Common myeloid progenitor, CD34-positive (primary cell): Measurements from ENCODE around the gene MDFIC.

Experiments
- CTCF ChIA-PET: fragments of 350-600 bp; sonication (Branson Sonifier 250); formaldehyde crosslinking; loops from one replicate; lab custom pipeline; 2021; ENCODE audit warnings: antibody characterized with exemption; lab: Charles Lee
- POLR2A ChIA-PET: fragments of 350-600 bp; sonication (Branson Sonifier 250); formaldehyde crosslinking; loops from one replicate; lab custom pipeline; 2021; ENCODE audit warnings: antibody characterized with exemption; lab: Charles Lee
- DNase-seq, 3 donors: peaks; one replicate each; pipeline versions ENCODE4 v3.0.0 to v3.0.0-alpha.2; 2013
- H3K27ac ChIP-seq, 2 experiments: 1 replicate in 1 of 2; 2 replicates in 1 of 2; pipeline ENCODE4 v1.7.0; 2013; ENCODE audit warnings: inconsistent platforms in 2 of 2, low read length in 2 of 2, mild to moderate bottlenecking in 2 of 2, low read depth in 1 of 2, moderate library complexity in 1 of 2; ENCODE audit not compliant: severe bottlenecking in 2 of 2, insufficient read depth in 1 of 2, poor library complexity in 1 of 2
- H3K27me3 ChIP-seq, 5 experiments: replicated peaks in 2 of 5; 1 replicate in 3 of 5; 2 replicates in 2 of 5; pipeline versions ENCODE4 v1.6.1 to v1.7.0; 2013; ENCODE audit warnings: low read length in 4 of 5, mild to moderate bottlenecking in 2 of 5, moderate library complexity in 2 of 5, inconsistent platforms in 1 of 5; ENCODE audit not compliant: insufficient read depth in 5 of 5, control insufficient read depth in 4 of 5
- H3K36me3 ChIP-seq, 4 experiments: 1 replicate in 2 of 4; 2 replicates in 2 of 4; pipeline versions ENCODE4 v1.6.1 to v1.7.0; 2013; ENCODE audit warnings: low read length in 3 of 4, control low read depth in 1 of 4, mild to moderate bottlenecking in 1 of 4; ENCODE audit not compliant: control insufficient read depth in 4 of 4, insufficient read depth in 4 of 4
- H3K4me1 ChIP-seq, 4 experiments: 1 replicate in 3 of 4; 2 replicates in 1 of 4; pipeline versions ENCODE4 v1.6.1 to v1.7.1; 2013; ENCODE audit warnings: low read length in 3 of 4, mild to moderate bottlenecking in 3 of 4, control low read depth in 1 of 4, inconsistent platforms in 1 of 4, moderate library complexity in 1 of 4; ENCODE audit not compliant: control insufficient read depth in 4 of 4, insufficient read depth in 4 of 4; ENCODE audit errors: control extremely low read depth in 1 of 4
- H3K4me3 ChIP-seq, 7 experiments: 1 replicate in 4 of 7; 2 replicates in 3 of 7; pipeline versions ENCODE4 v1.5.1 to v1.7.0; 2013; ENCODE audit warnings: mild to moderate bottlenecking in 7 of 7, low read length in 6 of 7, moderate library complexity in 6 of 7, inconsistent platforms in 2 of 7, low read depth in 2 of 7, control low read depth in 1 of 7; ENCODE audit not compliant: insufficient read depth in 4 of 7, control insufficient read depth in 1 of 7; ENCODE audit errors: extremely low read depth in 1 of 7
- H3K9me3 ChIP-seq, 5 experiments: 1 replicate in 4 of 5; 2 replicates in 1 of 5; pipeline versions ENCODE4 v1.6.1 to v1.7.1; 2013; ENCODE audit warnings: low read length in 4 of 5, mild to moderate bottlenecking in 2 of 5, inconsistent platforms in 1 of 5, low read depth in 1 of 5, moderate library complexity in 1 of 5; ENCODE audit not compliant: control insufficient read depth in 4 of 5, insufficient read depth in 2 of 5; ENCODE audit errors: control extremely low read depth in 1 of 5
- WGBS: methylation state at CpG from one replicate; pipeline ENCODE4 v1.1.5; 2013; ENCODE audit not compliant: insufficient coverage; 5-methylcytosine and 5-hydroxymethylcytosine counted together

MDFIC gene

DNA sequence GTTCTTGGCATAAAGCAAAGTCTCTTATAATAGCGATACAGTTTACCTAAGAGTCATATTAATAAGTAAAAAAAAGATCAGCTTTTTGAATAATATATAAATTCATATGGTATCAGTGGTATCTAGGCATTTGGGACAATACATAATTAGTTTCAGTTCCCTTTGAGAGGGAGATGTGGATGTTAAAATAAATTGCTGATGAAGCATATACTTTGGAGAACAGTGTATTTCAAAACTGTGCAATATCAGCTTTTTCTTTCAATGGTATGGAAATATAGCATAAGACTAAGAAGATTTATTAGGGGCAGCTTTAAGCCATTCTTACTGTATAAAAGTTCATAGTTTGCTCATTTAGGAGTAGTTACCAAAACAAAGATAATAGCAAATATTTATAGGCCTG lies 35.5 kb downstream of the MDFIC start:
- no peak overlapping the region for H3K4me3 ChIP-seq
- ChIA-PET POLR2A (no interaction called here), CTCF (interaction anchor here (1.0 kb wide), 1 partner anchor 38 kb away, joined by 3 read pairs; no protein-coding TSS in a partner anchor)
- no peak for DNase-seq
- no CpG with 5 or more reads among the region's 1 CpG for WGBS
- H3K27ac ChIP-seq, result no peak overlapping the region
- no peaks in the 10 kb centered on the region for H3K9me3 ChIP-seq
- peaks cover 0 to 2% (median 0%) of the 10 kb centered on the region in 5 experiments for H3K27me3 ChIP-seq
- H3K4me1 ChIP-seq, result peaks cover 2 to 4% (median 3%) of the 10 kb centered on the region in 4 experiments
- peaks cover 0 to 11% (median under 1%) of the 10 kb centered on the region in 4 experiments for H3K36me3 ChIP-seq

DNA sequence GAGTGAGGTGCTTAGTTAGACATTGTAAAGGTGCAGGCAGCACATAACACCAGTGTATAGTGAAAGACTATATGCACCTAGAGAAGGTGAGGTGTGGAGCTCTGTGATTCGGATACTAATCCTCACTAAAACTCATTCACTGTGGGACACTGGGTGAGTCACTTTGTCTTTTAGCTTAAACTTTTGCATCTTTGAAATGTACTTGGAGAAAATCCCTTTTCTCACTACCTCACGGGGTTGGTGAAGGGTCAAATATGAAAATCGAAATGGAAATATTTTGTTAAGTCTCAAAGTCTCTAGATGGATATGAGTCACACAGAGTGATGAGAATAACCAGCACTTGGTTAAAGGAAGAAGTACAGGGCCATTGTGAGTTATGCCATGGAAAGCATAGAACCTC lies 38.0 kb downstream of the MDFIC start:
- no peaks in the 10 kb centered on the region for H3K9me3 ChIP-seq
- DNase-seq, result no peak
- H3K36me3 ChIP-seq, result peaks cover 0 to 5% (median under 1%) of the 10 kb centered on the region in 4 experiments
- no peak overlapping the region for H3K27ac ChIP-seq
- CTCF ChIA-PET, result no interaction called here
- peaks cover 0 to 10% (median 6%) of the 10 kb centered on the region in 4 experiments for H3K4me1 ChIP-seq
- H3K4me3 ChIP-seq, result no peak overlapping the region
- 100% methylated on average over 2 of the region's 3 CpGs for WGBS
- no peaks in the 10 kb centered on the region for H3K27me3 ChIP-seq
- POLR2A ChIA-PET, result no interaction called here

DNA sequence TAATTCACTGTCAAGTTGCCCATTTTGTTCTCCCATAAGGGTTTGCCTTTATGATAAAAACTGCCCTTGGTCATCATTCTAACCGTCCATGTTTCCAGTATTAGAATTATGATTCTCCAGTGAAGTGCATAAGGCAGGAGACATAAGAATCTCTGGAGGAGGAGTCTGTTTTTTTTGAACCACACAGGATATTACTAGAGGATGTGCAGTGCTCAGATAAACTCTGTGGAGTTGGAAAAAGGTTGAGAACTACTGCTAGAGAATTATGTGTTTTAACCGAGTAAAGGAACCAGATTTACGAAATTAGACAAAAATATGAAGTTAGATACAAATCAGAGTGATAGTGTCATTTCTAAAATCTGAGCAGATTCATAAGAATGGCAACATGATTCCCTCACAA lies 40.5 kb downstream of the MDFIC start:
- 0% methylated on average over 1 of the region's 3 CpGs for WGBS
- Histone ChIP-seq H3K27me3 (no peaks in the 10 kb centered on the region), H3K4me3 (no peak overlapping the region), H3K36me3 (peaks cover 0 to 2% (median 0%) of the 10 kb centered on the region in 4 experiments), H3K9me3 (no peaks in the 10 kb centered on the region), H3K27ac (no peak overlapping the region), H3K4me1 (peaks cover 8 to 18% (median 11%) of the 10 kb centered on the region in 4 experiments)
- DNase-seq, result peak in 2 of 3 donors; percentile 49 to 63
- CTCF ChIA-PET, result no interaction called here
- POLR2A ChIA-PET, result no interaction called here

DNA sequence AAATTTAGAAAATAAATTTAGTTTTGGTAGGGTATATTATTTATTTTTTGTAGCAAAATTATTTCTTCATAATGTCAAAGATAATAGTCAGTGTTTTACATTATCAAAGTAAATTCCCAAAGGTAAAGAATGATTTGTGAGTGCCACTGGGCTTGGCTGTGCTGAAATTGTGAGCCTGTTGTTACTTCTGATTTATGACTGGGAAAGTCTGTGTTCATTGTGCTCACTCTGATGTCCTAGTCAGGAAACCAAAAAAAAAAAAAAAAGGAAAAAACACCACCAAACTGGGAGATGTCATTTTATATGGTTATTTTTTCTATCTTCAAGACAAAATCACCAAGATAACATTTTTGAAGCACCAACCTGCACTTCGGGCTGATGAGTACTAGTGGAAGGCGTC lies 44.3 kb downstream of the MDFIC start:
- POLR2A ChIA-PET, result no interaction called here
- Histone ChIP-seq H3K4me3 (no peak overlapping the region), H3K4me1 (peaks cover 10 to 21% (median 14%) of the 10 kb centered on the region in 4 experiments), H3K9me3 (peaks cover 0 to 4% (median 0%) of the 10 kb centered on the region in 5 experiments), H3K36me3 (no peaks in the 10 kb centered on the region), H3K27ac (no peak overlapping the region), H3K27me3 (no peaks in the 10 kb centered on the region)
- WGBS, result no CpG with 5 or more reads among the region's 2 CpGs
- peak in 1 of 3 donors; percentile 17 for DNase-seq
- CTCF ChIA-PET, result no interaction called here

DNA sequence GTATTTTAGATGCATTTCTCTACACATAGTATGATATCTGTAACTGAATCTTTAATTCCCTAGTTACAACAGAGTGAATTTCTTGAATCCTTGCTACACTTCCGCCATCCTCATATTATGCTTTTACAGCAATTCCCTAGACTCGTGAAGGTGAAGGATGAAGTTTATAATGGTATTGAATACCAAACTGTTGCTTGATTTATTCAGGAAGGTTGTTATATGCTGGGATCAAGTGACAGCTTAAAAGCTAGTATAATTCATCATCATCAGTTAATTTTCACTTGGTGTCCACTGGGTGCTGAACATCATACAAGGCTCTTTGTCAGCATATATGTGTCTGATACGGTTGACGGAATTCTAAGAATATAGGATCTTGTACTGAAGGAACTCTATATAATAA lies 47.2 kb downstream of the MDFIC start:
- no peaks in the 10 kb centered on the region for H3K27me3 ChIP-seq
- no peak overlapping the region for H3K4me3 ChIP-seq
- ChIA-PET POLR2A (no interaction called here), CTCF (no interaction called here)
- H3K36me3 ChIP-seq, result no peaks in the 10 kb centered on the region
- no peak for DNase-seq
- peaks cover 0 to 4% (median 0%) of the 10 kb centered on the region in 5 experiments for H3K9me3 ChIP-seq
- no CpG with 5 or more reads among the region's 4 CpGs for WGBS
- no peak overlapping the region for H3K27ac ChIP-seq
- peaks cover 14 to 35% (median 19%) of the 10 kb centered on the region in 4 experiments for H3K4me1 ChIP-seq

DNA sequence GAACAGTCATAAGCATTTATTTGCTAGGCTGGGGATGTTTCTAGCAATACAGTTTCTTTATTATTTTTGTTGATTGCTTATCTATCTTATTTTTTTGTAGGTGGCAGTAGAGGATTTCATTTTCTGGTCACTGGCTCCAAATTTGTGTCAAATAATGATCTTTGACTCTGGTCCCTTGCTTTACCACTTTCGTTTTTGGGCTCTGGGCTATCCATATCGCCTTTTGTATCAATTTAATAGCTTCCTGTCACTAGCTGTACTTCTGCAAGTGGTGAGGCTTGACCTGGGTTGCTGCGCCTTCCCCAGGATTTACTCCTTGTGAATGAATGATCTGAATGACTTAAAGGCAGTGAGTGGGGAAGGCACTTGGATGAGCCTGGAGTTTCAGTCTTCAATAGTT lies 48.4 kb downstream of the MDFIC start:
- POLR2A ChIA-PET, result no interaction called here
- 33% methylated on average over 1 of the region's 3 CpGs for WGBS
- H3K4me1 ChIP-seq, result peaks cover 20 to 40% (median 27%) of the 10 kb centered on the region in 4 experiments
- no peak overlapping the region for H3K27ac ChIP-seq
- no peaks in the 10 kb centered on the region for H3K36me3 ChIP-seq
- H3K4me3 ChIP-seq, result peak overlapping the region in 1 of 7 experiments; percentile 25
- CTCF ChIA-PET, result interaction anchor here (1.0 kb wide), 1 partner anchor 18 kb away, joined by 3 read pairs; no protein-coding TSS in a partner anchor
- H3K9me3 ChIP-seq, result peaks cover 0 to 4% (median 0%) of the 10 kb centered on the region in 5 experiments
- no peak for DNase-seq
- H3K27me3 ChIP-seq, result no peaks in the 10 kb centered on the region

DNA sequence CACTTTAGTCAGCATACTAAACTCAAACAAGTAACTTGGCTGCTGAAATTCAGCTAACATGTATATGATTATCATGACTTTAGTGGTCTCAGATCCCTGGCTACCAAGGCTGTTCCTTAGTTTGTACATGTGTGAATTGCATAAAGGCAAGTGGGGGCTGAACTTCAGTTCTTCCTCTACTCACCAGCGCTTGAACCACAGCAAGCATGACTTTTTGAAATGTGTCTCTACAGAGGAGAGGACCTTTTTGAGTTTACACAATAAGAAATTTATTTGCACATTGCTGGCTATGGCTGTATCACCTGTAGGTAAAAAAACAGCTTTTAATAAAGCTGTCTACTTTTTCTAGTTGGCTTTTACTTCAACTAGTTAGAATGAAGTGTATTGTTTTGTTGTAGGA lies 48.8 kb downstream of the MDFIC start:
- no CpG with 5 or more reads among the region's 1 CpG for WGBS
- Histone ChIP-seq H3K4me3 (peak overlapping the region in 1 of 7 experiments; percentile 25), H3K27ac (no peak overlapping the region), H3K4me1 (peaks cover 23 to 43% (median 30%) of the 10 kb centered on the region in 4 experiments), H3K27me3 (no peaks in the 10 kb centered on the region), H3K9me3 (peaks cover 0 to 4% (median 0%) of the 10 kb centered on the region in 5 experiments), H3K36me3 (no peaks in the 10 kb centered on the region)
- no peak for DNase-seq
- POLR2A ChIA-PET, result no interaction called here
- CTCF ChIA-PET, result interaction anchor here (1.0 kb wide), 2 partner anchors 17 to 102 kb away, joined by 3 read pairs; no protein-coding TSS in a partner anchor
